Sigmoid colon (tissue), 4 donors: ENCODE results near the gene CEP85.

ENCODE experiments used
- CTCF ChIP-seq, 4 experiments: fragments of 450-650 bp in 3 of 4; fragments of 200-600 bp in 1 of 4; IDR thresholded peaks; one replicate each; pipeline ENCODE4 v1.5.1; 2016 to 2019; ENCODE audit warnings: antibody characterized with exemption in 4 of 4, mild to moderate bottlenecking in 3 of 4, moderate library complexity in 2 of 4
- EP300 ChIP-seq, 4 donors: sonication (generic); formaldehyde crosslinking; IDR thresholded peaks; one replicate each; pipeline ENCODE4 v1.6.1; 2017; ENCODE audit warnings: antibody characterized with exemption in 4 of 4
- POLR2A ChIP-seq, 2 donors: fragments of 450-650 bp; IDR thresholded peaks; one replicate each; pipeline ENCODE4 v1.6.1; 2016; ENCODE audit warnings: antibody characterized with exemption in 2 of 2, mild to moderate bottlenecking in 2 of 2, moderate library complexity in 2 of 2
- POLR2AphosphoS5 ChIP-seq, 4 donors: sonication (generic); formaldehyde crosslinking; IDR thresholded peaks; one replicate each; pipeline ENCODE4 v1.6.1; 2017; ENCODE audit warnings: antibody characterized with exemption in 4 of 4

- TF ChIP-seq CTCF (IDR thresholded peaks at IDR 0.05), result no peak
- TF ChIP-seq EP300 (IDR thresholded peaks at IDR 0.05), result no peak
- TF ChIP-seq POLR2AphosphoS5 (IDR thresholded peaks at IDR 0.05), result no peak
- TF ChIP-seq POLR2A (IDR thresholded peaks at IDR 0.05), result no peak
Measured at GRCh38 chr1:26307363-26307781, 73.4 kb downstream of the CEP85 start.
